ENCODE measurements around the gene TMLHE.
"Not testable (repeated sequence)": the region's sequence is repeated elsewhere in the genome, so short reads cannot be mapped to it uniquely, and the experiment has no call there.

TMLHE gene

DNA sequence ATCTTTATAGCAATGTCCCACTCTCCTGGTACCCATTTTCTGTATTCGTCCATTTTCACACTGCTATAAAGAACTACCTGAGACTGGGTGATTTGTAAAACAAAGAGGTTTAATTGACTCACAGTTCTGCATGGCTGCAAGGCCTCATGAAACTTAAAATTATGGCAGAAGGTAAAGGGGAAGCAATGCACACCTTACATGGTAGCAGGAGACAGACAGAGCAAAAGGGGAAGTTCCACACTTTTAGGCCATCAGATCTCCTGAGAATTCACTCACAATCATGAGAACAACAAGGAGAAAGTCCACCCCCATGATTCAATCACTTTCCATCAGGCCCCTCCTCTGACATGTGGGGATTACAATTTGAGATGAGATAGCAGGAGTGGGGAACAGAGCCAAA, 49.7 kb downstream of the TMLHE start:
- Histone ChIP-seq H3K9ac (no peak overlapping the region), H3K27me3 (ENCODE audit: control insufficient read depth, insufficient read depth, low read length) (no peaks in the 10 kb centered on the region), H3K36me3 (ENCODE audit: control insufficient read depth, insufficient read depth, low read length) (no peaks in the 10 kb centered on the region), H3K4me3 (ENCODE audit: low read depth, low read length) (no peak overlapping the region), H3K4me1 (no peaks in the 10 kb centered on the region), H3K27ac (no peak overlapping the region), H3K4me2 (ENCODE audit: low read length) (no peak overlapping the region), H2AFZ (no peak overlapping the region), H3K79me2 (peaks cover 1% of the 10 kb centered on the region), H3K9me3 (ENCODE audit: control insufficient read depth, low read length) (no peaks in the 10 kb centered on the region)
- TF ChIP-seq, protein P1, sequence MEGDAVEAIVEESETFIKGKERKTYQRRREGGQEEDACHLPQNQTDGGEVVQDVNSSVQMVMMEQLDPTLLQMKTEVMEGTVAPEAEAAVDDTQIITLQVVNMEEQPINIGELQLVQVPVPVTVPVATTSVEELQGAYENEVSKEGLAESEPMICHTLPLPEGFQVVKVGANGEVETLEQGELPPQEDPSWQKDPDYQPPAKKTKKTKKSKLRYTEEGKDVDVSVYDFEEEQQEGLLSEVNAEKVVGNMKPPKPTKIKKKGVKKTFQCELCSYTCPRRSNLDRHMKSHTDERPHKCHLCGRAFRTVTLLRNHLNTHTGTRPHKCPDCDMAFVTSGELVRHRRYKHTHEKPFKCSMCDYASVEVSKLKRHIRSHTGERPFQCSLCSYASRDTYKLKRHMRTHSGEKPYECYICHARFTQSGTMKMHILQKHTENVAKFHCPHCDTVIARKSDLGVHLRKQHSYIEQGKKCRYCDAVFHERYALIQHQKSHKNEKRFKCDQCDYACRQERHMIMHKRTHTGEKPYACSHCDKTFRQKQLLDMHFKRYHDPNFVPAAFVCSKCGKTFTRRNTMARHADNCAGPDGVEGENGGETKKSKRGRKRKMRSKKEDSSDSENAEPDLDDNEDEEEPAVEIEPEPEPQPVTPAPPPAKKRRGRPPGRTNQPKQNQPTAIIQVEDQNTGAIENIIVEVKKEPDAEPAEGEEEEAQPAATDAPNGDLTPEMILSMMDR (IDR thresholded peaks at IDR 0.05) = no peak

DNA sequence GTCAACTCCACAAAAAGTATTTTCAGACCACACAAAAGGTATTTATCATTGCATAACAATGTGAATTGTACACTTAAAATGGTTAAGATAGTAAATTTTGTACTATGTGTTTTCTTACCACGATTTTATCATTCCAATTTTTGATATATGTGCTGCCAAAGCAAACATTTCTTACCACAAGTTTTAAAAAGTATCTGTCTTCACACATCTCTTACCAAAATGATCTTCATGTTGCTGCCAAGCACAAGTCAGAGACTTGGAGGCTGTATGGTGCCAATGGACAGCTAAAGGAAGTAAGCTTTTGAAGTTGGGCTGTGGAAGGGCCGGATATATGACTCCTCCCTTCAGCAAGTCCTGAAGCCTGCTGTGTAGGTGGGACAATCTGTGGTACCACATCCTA, 67.9 kb downstream of the TMLHE start:
- Histone ChIP-seq H3K9me3 (ENCODE audit: control insufficient read depth, low read length) (no peaks in the 10 kb centered on the region), H3K4me2 (ENCODE audit: low read length) (no peak overlapping the region), H3K36me3 (ENCODE audit: control insufficient read depth, insufficient read depth, low read length) (peaks cover 2% of the 10 kb centered on the region), H3K27me3 (ENCODE audit: control insufficient read depth, insufficient read depth, low read length) (no peaks in the 10 kb centered on the region), H3K79me2 (no peaks in the 10 kb centered on the region), H2AFZ (no peak overlapping the region), H3K27ac (no peak overlapping the region), H3K4me1 (no peaks in the 10 kb centered on the region), H3K9ac (no peak overlapping the region), H3K4me3 (ENCODE audit: low read depth, low read length) (no peak overlapping the region)
- TF ChIP-seq, protein P1 (IDR thresholded peaks at IDR 0.05) = no peak

DNA sequence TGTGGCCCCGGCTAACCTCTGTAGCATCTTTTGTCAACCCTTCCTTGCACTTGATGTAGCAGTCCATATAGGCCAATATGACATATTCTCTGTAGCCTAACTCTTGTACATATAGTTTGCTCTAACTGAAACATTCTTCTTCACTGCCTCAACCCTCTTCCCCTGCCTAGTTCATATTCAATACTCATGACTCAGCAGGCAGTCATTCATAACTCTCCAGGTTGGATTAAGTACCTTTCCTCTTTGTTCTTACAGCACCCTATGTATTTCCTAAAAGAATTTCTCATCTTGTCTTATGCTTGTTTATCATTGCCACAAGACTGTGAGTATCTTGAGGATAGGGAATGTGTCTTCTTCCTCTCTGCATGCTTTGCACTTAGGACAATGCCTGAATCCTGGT, 76.9 kb downstream of the TMLHE start:
- Histone ChIP-seq H3K79me2 (no peaks in the 10 kb centered on the region), H2AFZ (no peak overlapping the region)

DNA sequence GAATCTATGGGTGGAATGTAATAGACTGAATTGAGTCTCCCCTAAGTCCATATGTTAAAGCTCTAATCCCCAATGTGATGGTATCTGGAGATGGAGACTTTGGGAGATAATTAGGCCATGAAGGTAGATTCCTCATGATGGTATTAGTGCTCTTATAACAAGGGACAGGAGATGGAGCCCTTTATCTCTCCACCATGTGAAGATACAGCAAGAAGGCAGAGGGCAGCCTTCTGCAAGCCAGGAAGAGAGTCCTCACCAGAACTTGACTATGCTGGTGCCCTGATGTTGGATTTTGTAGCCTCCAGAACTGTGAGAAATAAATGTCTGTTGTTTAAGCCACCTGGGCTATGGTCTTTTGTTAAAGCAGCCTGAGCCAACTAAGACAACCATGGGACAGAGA, 78.0 kb downstream of the TMLHE start:
- Histone ChIP-seq H3K79me2 (no peaks in the 10 kb centered on the region), H3K9ac (no peak overlapping the region), H3K27me3 (ENCODE audit: control insufficient read depth, insufficient read depth, low read length) (no peaks in the 10 kb centered on the region), H3K9me3 (ENCODE audit: control insufficient read depth, low read length) (no peaks in the 10 kb centered on the region), H3K27ac (no peak overlapping the region), H3K4me2 (ENCODE audit: low read length) (no peak overlapping the region), H2AFZ (no peak overlapping the region), H3K36me3 (ENCODE audit: control insufficient read depth, insufficient read depth, low read length) (no peaks in the 10 kb centered on the region), H3K4me3 (ENCODE audit: low read depth, low read length) (no peak overlapping the region), H3K4me1 (no peaks in the 10 kb centered on the region)
- TF ChIP-seq, protein P1 (IDR thresholded peaks at IDR 0.05) = no peak

More for the DNA sequence above, 76.9 kb downstream of the TMLHE start:
- TF ChIP-seq, protein P1 (IDR thresholded peaks at IDR 0.05) = no peak
- no peak overlapping the region for H3K9ac ChIP-seq
- H3K4me2 ChIP-seq (ENCODE audit: low read length) = no peak overlapping the region
- H3K4me3 ChIP-seq (ENCODE audit: low read depth, low read length) = no peak overlapping the region
- no peak overlapping the region for H3K27ac ChIP-seq
- H3K4me1 ChIP-seq = no peaks in the 10 kb centered on the region
- H3K27me3 ChIP-seq (ENCODE audit: control insufficient read depth, insufficient read depth, low read length) = no peaks in the 10 kb centered on the region
- H3K36me3 ChIP-seq (ENCODE audit: control insufficient read depth, insufficient read depth, low read length) = no peaks in the 10 kb centered on the region
- no peaks in the 10 kb centered on the region for H3K9me3 ChIP-seq (ENCODE audit: control insufficient read depth, low read length)

DNA sequence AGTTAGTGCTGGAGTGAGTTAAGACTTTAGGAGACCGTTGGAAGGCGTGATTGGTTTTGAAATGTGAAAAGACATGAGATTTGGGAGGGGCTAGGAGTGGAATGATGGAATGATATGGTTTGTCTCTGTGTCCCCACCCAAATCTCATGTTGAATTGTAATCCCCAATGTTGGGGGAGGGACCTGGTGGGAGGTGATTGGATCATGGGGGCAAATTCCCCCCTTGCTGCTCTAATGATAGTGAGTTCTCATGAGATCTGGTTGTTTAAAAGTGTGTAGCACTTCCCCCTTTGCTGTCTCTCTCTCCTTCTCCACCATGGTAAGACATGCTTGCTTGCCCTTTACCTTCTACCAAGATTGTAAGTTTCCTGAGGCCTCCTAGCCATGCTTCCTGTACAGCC, 85.7 kb downstream of the TMLHE start:
- not testable (repeated sequence) for H3K4me3 ChIP-seq (ENCODE audit: low read depth, low read length); H3K9me3 ChIP-seq (ENCODE audit: control insufficient read depth, low read length); H3K27me3 ChIP-seq (ENCODE audit: control insufficient read depth, insufficient read depth, low read length); H3K27ac ChIP-seq; H3K4me1 ChIP-seq; H3K36me3 ChIP-seq (ENCODE audit: control insufficient read depth, insufficient read depth, low read length); H3K79me2 ChIP-seq; H3K9ac ChIP-seq; H2AFZ ChIP-seq; H3K4me2 ChIP-seq (ENCODE audit: low read length)

Measured in parathyroid adenoma (tissue), 2 donors.